ENCODE results near the gene SMARCD3.

GRCh38 chr7:151273651-151274390, 25.3 kb upstream of the SMARCD3 start:
- TF ChIP-seq, protein P1, sequence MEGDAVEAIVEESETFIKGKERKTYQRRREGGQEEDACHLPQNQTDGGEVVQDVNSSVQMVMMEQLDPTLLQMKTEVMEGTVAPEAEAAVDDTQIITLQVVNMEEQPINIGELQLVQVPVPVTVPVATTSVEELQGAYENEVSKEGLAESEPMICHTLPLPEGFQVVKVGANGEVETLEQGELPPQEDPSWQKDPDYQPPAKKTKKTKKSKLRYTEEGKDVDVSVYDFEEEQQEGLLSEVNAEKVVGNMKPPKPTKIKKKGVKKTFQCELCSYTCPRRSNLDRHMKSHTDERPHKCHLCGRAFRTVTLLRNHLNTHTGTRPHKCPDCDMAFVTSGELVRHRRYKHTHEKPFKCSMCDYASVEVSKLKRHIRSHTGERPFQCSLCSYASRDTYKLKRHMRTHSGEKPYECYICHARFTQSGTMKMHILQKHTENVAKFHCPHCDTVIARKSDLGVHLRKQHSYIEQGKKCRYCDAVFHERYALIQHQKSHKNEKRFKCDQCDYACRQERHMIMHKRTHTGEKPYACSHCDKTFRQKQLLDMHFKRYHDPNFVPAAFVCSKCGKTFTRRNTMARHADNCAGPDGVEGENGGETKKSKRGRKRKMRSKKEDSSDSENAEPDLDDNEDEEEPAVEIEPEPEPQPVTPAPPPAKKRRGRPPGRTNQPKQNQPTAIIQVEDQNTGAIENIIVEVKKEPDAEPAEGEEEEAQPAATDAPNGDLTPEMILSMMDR (IDR thresholded peaks at IDR 0.05; ENCODE audit: control extremely low read depth in 1 of 3, insufficient read depth in 1 of 3, low read depth in 1 of 3, low read length in 3 of 3), result no peak
- TF ChIP-seq TAF1 (IDR thresholded peaks at IDR 0.05; ENCODE audit: low read depth, low read length), result no peak
- TF ChIP-seq TCF12 (IDR thresholded peaks at IDR 0.05; ENCODE audit: low read depth, low read length), result no peak
- TF ChIP-seq MAX (IDR thresholded peaks at IDR 0.05), result no peak
- TF ChIP-seq POLR2A (IDR thresholded peaks at IDR 0.05; ENCODE audit: control extremely low read depth in 1 of 2, low read depth in 2 of 2, low read length in 2 of 2), result no peak
- TF ChIP-seq HDAC6 (IDR thresholded peaks at IDR 0.05; ENCODE audit: low read depth, low read length), result no peak
- TF ChIP-seq RFX5 (IDR thresholded peaks at IDR 0.05; ENCODE audit: borderline replicate concordance, low read depth, low read length), result no peak
- TF ChIP-seq EGR1 (IDR thresholded peaks at IDR 0.05; ENCODE audit: borderline replicate concordance, low read depth, low read length), result no peak
- no peak for TF ChIP-seq NANOG (IDR thresholded peaks at IDR 0.05; ENCODE audit: insufficient read depth, low read depth, low read length, poor library complexity, severe bottlenecking)
- TF ChIP-seq, protein P2, sequence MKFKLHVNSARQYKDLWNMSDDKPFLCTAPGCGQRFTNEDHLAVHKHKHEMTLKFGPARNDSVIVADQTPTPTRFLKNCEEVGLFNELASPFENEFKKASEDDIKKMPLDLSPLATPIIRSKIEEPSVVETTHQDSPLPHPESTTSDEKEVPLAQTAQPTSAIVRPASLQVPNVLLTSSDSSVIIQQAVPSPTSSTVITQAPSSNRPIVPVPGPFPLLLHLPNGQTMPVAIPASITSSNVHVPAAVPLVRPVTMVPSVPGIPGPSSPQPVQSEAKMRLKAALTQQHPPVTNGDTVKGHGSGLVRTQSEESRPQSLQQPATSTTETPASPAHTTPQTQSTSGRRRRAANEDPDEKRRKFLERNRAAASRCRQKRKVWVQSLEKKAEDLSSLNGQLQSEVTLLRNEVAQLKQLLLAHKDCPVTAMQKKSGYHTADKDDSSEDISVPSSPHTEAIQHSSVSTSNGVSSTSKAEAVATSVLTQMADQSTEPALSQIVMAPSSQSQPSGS (IDR thresholded peaks at IDR 0.05; ENCODE audit: low read length), result no peak
- no peak for TF ChIP-seq EP300 (IDR thresholded peaks at IDR 0.05; ENCODE audit: borderline replicate concordance in 1 of 2, low read depth in 2 of 2, low read length in 2 of 2)
- no peak for TF ChIP-seq CEBPB (IDR thresholded peaks at IDR 0.05; ENCODE audit: low read depth, low read length)
- no peak for TF ChIP-seq SUZ12 (IDR thresholded peaks at IDR 0.05; ENCODE audit: low read length)

Measured in H1 (cell line).